Colonic mucosa (tissue), 4 donors: ENCODE measurements around the gene PFN4. TPM values are rescaled to one million over a fixed set of nuclear protein-coding genes. Genes with fewer than 3 reads are reported as not detected.
"Not testable (repeated sequence)": the region's sequence is repeated elsewhere in the genome, so short reads cannot be mapped to it uniquely, and the experiment has no call there.

Experiments
- DNase-seq: peaks from one replicate; pipeline ENCODE4 v3.0.0-alpha.2; 2020
- H3K27ac ChIP-seq: fragments of 200-600 bp; one replicate; pipeline ENCODE4 v1.8.0; 2021
- H3K27me3 ChIP-seq: fragments of 200-600 bp; one replicate; pipeline ENCODE4 v1.8.0; 2021
- H3K36me3 ChIP-seq: fragments of 200-600 bp; one replicate; pipeline ENCODE4 v1.8.0; 2021
- H3K4me1 ChIP-seq: fragments of 200-600 bp; one replicate; pipeline ENCODE4 v1.8.0; 2021; ENCODE audit warnings: mild to moderate bottlenecking
- H3K4me3 ChIP-seq: fragments of 200-600 bp; one replicate; pipeline ENCODE4 v1.8.0; 2021
- H3K9ac ChIP-seq, 2 donors: one replicate each; pipeline ENCODE4 v1.7.0; 2013; ENCODE audit warnings: control low read depth in 2 of 2, low read depth in 2 of 2, low read length in 2 of 2
- H3K9me3 ChIP-seq: fragments of 200-600 bp; one replicate; pipeline ENCODE4 v1.8.0; 2021
- intact Hi-C: fragments of 100-400 bp; cut with DNase I; formaldehyde crosslinking; loops from one replicate; pipeline ENCODE4 v1.14.1; 2022
- total RNA-seq, 2 donors: library from RNA; stranded (reverse); fragmentation: NEBNext Ultra II Directional in 1 of 2; extraction: Animal tissue kit (Norgen Biotek cat#: 25700) in 1 of 2; gene quantifications; one replicate each; pipeline ENCODE4 v1.2.1, GENCODE V29; 2021
- TF ChIP-seq, protein P1 (sequence below): fragments of 200-600 bp; IDR thresholded peaks from one replicate; pipeline ENCODE4 v1.8.0; 2022; ENCODE audit warnings: antibody characterized with exemption, mild to moderate bottlenecking
- donor health status: healthy.
- donor health status: DM: no; HTN: no; CAD: no.
- donor health status: DM: no; HTN: no; CAD: no.

The PFN4 gene
- total RNA-seq, 2 donors from 2014 or later, result 0.27 TPM; not detected in 1

- no peaks in the 10 kb centered on the region for H3K27me3 ChIP-seq
- no peaks in the 10 kb centered on the region for H3K4me1 ChIP-seq
- DNase-seq, result no peak
- no peak overlapping the region for H3K9ac ChIP-seq
- TF ChIP-seq, protein P1, sequence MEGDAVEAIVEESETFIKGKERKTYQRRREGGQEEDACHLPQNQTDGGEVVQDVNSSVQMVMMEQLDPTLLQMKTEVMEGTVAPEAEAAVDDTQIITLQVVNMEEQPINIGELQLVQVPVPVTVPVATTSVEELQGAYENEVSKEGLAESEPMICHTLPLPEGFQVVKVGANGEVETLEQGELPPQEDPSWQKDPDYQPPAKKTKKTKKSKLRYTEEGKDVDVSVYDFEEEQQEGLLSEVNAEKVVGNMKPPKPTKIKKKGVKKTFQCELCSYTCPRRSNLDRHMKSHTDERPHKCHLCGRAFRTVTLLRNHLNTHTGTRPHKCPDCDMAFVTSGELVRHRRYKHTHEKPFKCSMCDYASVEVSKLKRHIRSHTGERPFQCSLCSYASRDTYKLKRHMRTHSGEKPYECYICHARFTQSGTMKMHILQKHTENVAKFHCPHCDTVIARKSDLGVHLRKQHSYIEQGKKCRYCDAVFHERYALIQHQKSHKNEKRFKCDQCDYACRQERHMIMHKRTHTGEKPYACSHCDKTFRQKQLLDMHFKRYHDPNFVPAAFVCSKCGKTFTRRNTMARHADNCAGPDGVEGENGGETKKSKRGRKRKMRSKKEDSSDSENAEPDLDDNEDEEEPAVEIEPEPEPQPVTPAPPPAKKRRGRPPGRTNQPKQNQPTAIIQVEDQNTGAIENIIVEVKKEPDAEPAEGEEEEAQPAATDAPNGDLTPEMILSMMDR, result no peak
- H3K4me3 ChIP-seq, result no peak overlapping the region
- H3K9me3 ChIP-seq, result no peaks in the 10 kb centered on the region
- intact Hi-C loops, result no loop called here
- H3K27ac ChIP-seq, result no peak overlapping the region
- H3K36me3 ChIP-seq, result no peaks in the 10 kb centered on the region
These were observed 18.2 kb downstream of the PFN4 start for GRCh38 chr2:24104906-24105305.

DNA sequence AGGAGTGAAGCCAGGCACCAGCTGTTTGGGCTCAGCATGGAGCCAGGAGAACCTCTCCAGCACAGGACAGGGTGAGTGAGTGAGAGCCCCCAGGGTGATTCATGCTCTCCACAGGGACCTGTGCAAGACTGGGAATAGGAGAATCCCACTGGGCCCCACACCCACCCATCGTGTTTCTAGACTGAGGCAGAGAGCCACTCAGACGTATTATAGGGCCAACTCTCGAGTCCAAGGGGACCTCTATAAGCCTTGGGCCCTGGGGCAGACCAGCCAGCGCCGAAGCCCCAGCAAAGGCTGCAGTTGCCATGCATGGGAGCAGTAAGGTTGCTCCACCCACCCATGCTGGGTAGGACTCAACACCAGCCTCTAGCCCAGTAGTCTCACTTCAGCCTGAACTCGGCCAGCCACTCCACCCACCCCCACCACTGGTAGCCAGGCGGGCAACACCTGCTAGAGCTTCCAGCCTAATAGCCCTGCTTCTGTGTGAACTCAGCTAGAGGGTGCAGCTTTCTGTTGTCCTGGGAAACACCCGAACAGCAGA is 19.0 kb downstream of the PFN4 start:
- Histone ChIP-seq H3K9me3 (no peaks in the 10 kb centered on the region), H3K9ac (no peak overlapping the region), H3K4me1 (no peaks in the 10 kb centered on the region), H3K27ac (no peak overlapping the region), H3K27me3 (no peaks in the 10 kb centered on the region), H3K4me3 (no peak overlapping the region), H3K36me3 (no peaks in the 10 kb centered on the region)
- TF ChIP-seq, protein P1, result no peak
- intact Hi-C loops, result no loop called here
- DNase-seq, result no peak

GRCh38 chr2:24102677-24103076 is 20.5 kb downstream of the PFN4 start:
- intact Hi-C loops, result no loop called here
- DNase-seq, result no peak
- Histone ChIP-seq H3K9me3 (no peaks in the 10 kb centered on the region), H3K36me3 (no peaks in the 10 kb centered on the region), H3K9ac (no peak overlapping the region), H3K4me3 (no peak overlapping the region), H3K27ac (no peak overlapping the region), H3K4me1 (no peaks in the 10 kb centered on the region), H3K27me3 (no peaks in the 10 kb centered on the region)
- TF ChIP-seq, protein P1, result no peak

- Histone ChIP-seq H3K9me3 (no peaks in the 10 kb centered on the region), H3K36me3 (no peaks in the 10 kb centered on the region), H3K4me3 (no peak overlapping the region), H3K27ac (no peak overlapping the region), H3K27me3 (no peaks in the 10 kb centered on the region), H3K9ac (no peak overlapping the region), H3K4me1 (no peaks in the 10 kb centered on the region)
- no peak for DNase-seq
- TF ChIP-seq, protein P1, result no peak
- intact Hi-C loops, result no loop called here
These were observed 21.1 kb downstream of the PFN4 start for GRCh38 chr2:24101992-24102391.

GRCh38 chr2:24100732-24101131 is 22.4 kb downstream of the PFN4 start:
- H3K4me3 ChIP-seq, DNase-seq, intact Hi-C loops, H3K27ac ChIP-seq, H3K4me1 ChIP-seq, H3K9me3 ChIP-seq, H3K9ac ChIP-seq, H3K27me3 ChIP-seq, H3K36me3 ChIP-seq: not testable (repeated sequence)

DNA sequence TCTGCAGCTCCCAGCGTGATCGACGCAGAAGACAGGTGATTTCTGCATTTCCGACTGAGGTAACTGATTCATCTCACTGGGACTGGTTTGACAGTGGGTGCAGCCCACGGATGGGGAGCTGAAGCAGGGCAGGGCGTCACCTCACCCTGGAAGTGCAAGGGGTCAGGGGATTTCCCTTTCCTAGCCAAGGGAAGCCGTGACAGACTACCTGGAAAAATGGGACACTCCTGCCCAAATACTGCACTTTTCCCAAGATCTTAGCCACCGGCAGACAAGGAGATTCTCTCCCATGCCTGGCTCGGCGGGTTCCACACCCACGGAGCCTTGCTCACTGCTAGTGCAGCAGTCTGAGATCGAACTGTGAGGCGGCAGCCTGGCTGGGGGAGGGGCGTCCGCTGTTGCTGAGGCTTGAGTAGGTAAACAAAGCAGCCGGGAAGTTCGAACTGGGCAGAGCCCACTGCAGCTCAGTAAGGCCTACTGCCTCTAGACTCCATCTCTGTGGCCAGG is 27.9 kb downstream of the PFN4 start:
- H3K4me3 ChIP-seq, H3K27ac ChIP-seq, H3K9me3 ChIP-seq, DNase-seq, intact Hi-C loops, H3K27me3 ChIP-seq, H3K9ac ChIP-seq, H3K36me3 ChIP-seq, H3K4me1 ChIP-seq: not testable (repeated sequence)

GRCh38 chr2:24093270-24093669 is 29.9 kb downstream of the PFN4 start:
- intact Hi-C loops, H3K4me3 ChIP-seq, H3K9ac ChIP-seq: not testable (repeated sequence)

More at GRCh38 chr2:24093270-24093669, 29.9 kb downstream of the PFN4 start:
- not testable (repeated sequence) for H3K27ac ChIP-seq, H3K27me3 ChIP-seq, DNase-seq, H3K9me3 ChIP-seq, H3K36me3 ChIP-seq, H3K4me1 ChIP-seq
